ENCODE results near the gene SLC51A. TPM values are rescaled to one million over a fixed set of nuclear protein-coding genes. Genes with fewer than 3 reads are reported as not detected.

Gene SLC51A
- total and polyA plus RNA-seq, 2 donors (not counting 1 experiment from before 2014, with no cell fraction given), result not detected

GRCh38 chr3:196198081-196198675 lies 18.2 kb upstream of the SLC51A start:
- Histone ChIP-seq H3K27ac (ENCODE audit: low read length in 2 of 2) (no peak overlapping the region), H3K9me3 (ENCODE audit: control extremely low read depth in 1 of 3, control insufficient read depth in 2 of 3, insufficient read depth in 1 of 3, low read length in 2 of 3) (no peaks in the 10 kb centered on the region), H3K4me1 (ENCODE audit: control insufficient read depth in 2 of 2, insufficient read depth in 2 of 2, low read length in 2 of 2) (peaks cover 22 to 37% of the 10 kb centered on the region in 2 donors), H3K4me3 (ENCODE audit: control extremely low read depth in 1 of 5, extremely low read depth in 1 of 5, insufficient read depth in 1 of 5, low read depth in 2 of 5, low read length in 4 of 5) (no peak overlapping the region), H3K79me2 (ENCODE audit: control insufficient read depth, insufficient read depth, low read length) (no peaks in the 10 kb centered on the region), H3K27me3 (replicated peaks in 1 of 4; ENCODE audit: control extremely low read depth in 1 of 4, control insufficient read depth in 3 of 4, insufficient read depth in 4 of 4, low read length in 3 of 4) (no peaks in the 10 kb centered on the region), H2AFZ (ENCODE audit: insufficient read depth, low read depth, low read length, poor library complexity, severe bottlenecking) (no peak overlapping the region), H3K9ac (ENCODE audit: low read length) (no peak overlapping the region), H4K20me1 (ENCODE audit: control insufficient read depth, insufficient read depth, low read length, poor library complexity, severe bottlenecking) (no peaks in the 10 kb centered on the region), H3K4me2 (replicated peaks; ENCODE audit: low read depth, low read length, poor library complexity, severe bottlenecking) (no peak overlapping the region), H3K36me3 (replicated peaks in 1 of 2; ENCODE audit: control extremely low read depth in 1 of 2, control insufficient read depth in 1 of 2, extremely low read depth in 1 of 2, insufficient read depth in 2 of 2, low read length in 1 of 2) (no peaks in the 10 kb centered on the region)
- ATAC-seq (ENCODE audit: low read depth) (no peak), DNase-seq (no peak)
- H3K27me3 Mint-ChIP-seq, result no peaks in the 10 kb centered on the region
- TF ChIP-seq CTCF (IDR thresholded peaks at IDR 0.05), result no peak
- TF ChIP-seq EZH2 (IDR thresholded peaks at IDR 0.05; ENCODE audit: borderline replicate concordance, insufficient read depth, low read depth, low read length, poor library complexity, severe bottlenecking), result no peak
- 88% methylated on average over 9 of the region's 15 CpGs for WGBS (ENCODE audit: insufficient coverage)
- intact Hi-C loops (cut with micrococcal nuclease), result no loop called here
- CTCF ChIA-PET, result interaction anchor here (1.1 to 11.5 kb wide), 3 partner anchors 11 to 130 kb away, joined by 3 to 467 read pairs (median 9); no protein-coding TSS in a partner anchor
- POLR2A ChIA-PET, result no interaction called here
- no peak overlapping the region for H3K27ac Mint-ChIP-seq
- H3K4me1 Mint-ChIP-seq, result peaks cover 15% of the 10 kb centered on the region
- no peak overlapping the region for H3K4me3 Mint-ChIP-seq
- no peaks in the 10 kb centered on the region for H3K9me3 Mint-ChIP-seq (ENCODE audit: insufficient read depth)

Measured in B cell (primary cell).